Hepatocyte (in vitro differentiated cells): ENCODE data around the gene ELMO2. TPM values are rescaled to one million over a fixed set of nuclear protein-coding genes. Genes with fewer than 3 reads are reported as not detected.
A peak's percentile ranks its signal among the peaks of the same experiment; 100 is the strongest.

Source experiments
- DNase-seq: peaks from one replicate; pipeline ENCODE4 v3.0.0-alpha.2; 2016; ENCODE audit warnings: low spot score
- H2AFZ ChIP-seq: fragments of 200-600 bp; sonication (generic); 2 replicates; pipeline ENCODE4 v1.6.0; 2016; ENCODE audit warnings: antibody characterized with exemption, mild to moderate bottlenecking
- H3K27ac ChIP-seq: fragments of 200-600 bp; sonication (generic); 2 replicates; pipeline ENCODE4 v1.5.1; 2016; ENCODE audit warnings: mild to moderate bottlenecking
- H3K27me3 ChIP-seq: fragments of 200-600 bp; sonication (generic); 2 replicates; pipeline ENCODE4 v1.6.1; 2016
- H3K36me3 ChIP-seq: fragments of 200-600 bp; sonication (generic); replicated peaks from 2 replicates; pipeline ENCODE4 v1.5.1; 2016; ENCODE audit warnings: low read depth; ENCODE audit not compliant: insufficient read depth
- H3K4me1 ChIP-seq: fragments of 200-600 bp; sonication (generic); 2 replicates; pipeline ENCODE4 v1.5.1; 2016; ENCODE audit warnings: mild to moderate bottlenecking, moderate library complexity; ENCODE audit not compliant: insufficient read depth
- H3K4me2 ChIP-seq: fragments of 200-600 bp; sonication (generic); 2 replicates; pipeline ENCODE4 v1.6.0; 2016
- H3K4me3 ChIP-seq: fragments of 200-600 bp; sonication (generic); 2 replicates; pipeline ENCODE4 v1.5.1; 2016; ENCODE audit warnings: mild to moderate bottlenecking
- H3K79me2 ChIP-seq: fragments of 200-600 bp; sonication (generic); 2 replicates; pipeline ENCODE4 v1.6.0; 2017; ENCODE audit warnings: mild to moderate bottlenecking
- H3K9me2 ChIP-seq: fragments of 200-600 bp; sonication (generic); replicated peaks from 2 replicates; pipeline ENCODE4 v1.6.0; 2017; ENCODE audit warnings: mild to moderate bottlenecking; ENCODE audit not compliant: insufficient read depth
- H3K9me3 ChIP-seq: fragments of 200-600 bp; sonication (generic); 2 replicates; pipeline ENCODE4 v1.5.1; 2016; ENCODE audit warnings: low read depth, mild to moderate bottlenecking
- H4K20me1 ChIP-seq: fragments of 200-600 bp; sonication (generic); 2 replicates; pipeline ENCODE4 v1.6.0; 2016; ENCODE audit warnings: mild to moderate bottlenecking; ENCODE audit not compliant: insufficient read depth, poor library complexity, severe bottlenecking
- CTCF ChIP-seq: fragments of 200-600 bp; sonication (generic); IDR thresholded peaks from 2 replicates; pipeline ENCODE4 v1.5.1; 2016; ENCODE audit warnings: antibody characterized with exemption, mild to moderate bottlenecking; ENCODE audit not compliant: poor library complexity
- EZH2 ChIP-seq: fragments of 200-600 bp; sonication (generic); IDR thresholded peaks from 2 replicates; pipeline ENCODE4 v1.6.1; 2016; ENCODE audit warnings: antibody characterized with exemption, mild to moderate bottlenecking, borderline replicate concordance
- EZH2phosphoT487 ChIP-seq: fragments of 200-600 bp; sonication (generic); IDR thresholded peaks from one replicate; pipeline ENCODE4 v1.6.1; 2018; ENCODE audit warnings: antibody characterized with exemption, mild to moderate bottlenecking, low read depth, moderate library complexity; ENCODE audit not compliant: unreplicated experiment, severe bottlenecking
- WGBS: methylation state at CpG from one replicate; pipeline ENCODE4 v1.1.6; 2016; ENCODE audit warnings: low lambda C conversion rate; ENCODE audit errors: missing lambda C conversion rate; 5-methylcytosine and 5-hydroxymethylcytosine counted together
- polyA plus RNA-seq: library from polyadenylated mRNA; unstranded; fragments of >200 nt; fragmentation: Nextera tagmentation; extraction: Ambion mirVana; gene quantifications from 2 replicates; pipeline ENCODE4 v1.2.1, GENCODE V29; 2016
- total RNA-seq: library from RNA; depleted of rRNA; stranded (reverse); fragments of >200 nt; gene quantifications from 2 replicates; pipeline ENCODE4 v1.2.3, GENCODE V29; 2014

The ELMO2 gene
- total and polyA plus RNA-seq, 2 experiments from 2014 or later, result 35.0 to 42.3 TPM

DNA sequence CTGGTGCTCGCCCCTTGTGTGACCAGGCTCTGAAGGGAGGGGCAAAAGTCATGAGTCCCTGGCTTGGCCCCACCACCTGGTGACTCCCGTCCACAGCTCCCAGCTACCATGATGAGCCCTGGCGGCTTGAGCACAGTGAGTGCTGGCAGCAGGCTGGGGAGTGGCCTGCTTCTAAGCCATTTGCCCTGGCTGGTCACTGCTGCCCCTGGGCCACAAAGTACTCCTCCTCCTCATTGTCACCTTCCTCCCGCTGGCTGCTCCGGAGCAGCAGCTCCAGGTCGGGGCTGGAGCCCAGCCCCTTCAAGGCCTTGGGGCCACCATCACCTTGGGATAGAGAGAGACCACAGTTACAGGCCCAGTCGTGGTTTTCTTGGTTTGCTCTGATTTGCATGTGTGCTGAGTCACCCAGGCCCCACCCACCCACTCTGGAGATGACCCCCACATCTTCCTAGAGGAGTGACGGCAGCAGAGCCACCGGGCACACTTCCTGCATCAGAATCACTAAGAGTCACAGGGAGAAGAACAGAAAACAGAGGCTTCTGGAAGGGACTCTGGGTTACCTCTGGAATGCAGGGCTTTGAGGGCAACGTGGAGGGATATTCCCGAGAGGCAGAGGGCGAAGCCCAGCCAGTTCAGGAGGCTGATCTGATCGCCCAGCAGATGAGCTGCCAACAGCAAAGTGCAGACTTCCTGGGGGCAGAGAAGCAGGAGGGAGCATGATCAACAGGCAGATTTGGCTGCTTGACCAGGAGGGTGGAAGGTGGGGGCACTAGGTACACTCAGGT, 56.0 kb downstream of the ELMO2 start:
- peaks cover 27% of the 10 kb centered on the region for H3K4me1 ChIP-seq
- H3K4me2 ChIP-seq, result peak overlapping the region; percentile 16
- no peak overlapping the region for H2AFZ ChIP-seq
- no peaks in the 10 kb centered on the region for H3K9me2 ChIP-seq
- H3K27ac ChIP-seq, result peak overlapping the region; percentile 78
- peak; percentile 76 for DNase-seq
- no peak overlapping the region for H3K4me3 ChIP-seq
- no peaks in the 10 kb centered on the region for H3K36me3 ChIP-seq
- WGBS, result 40% methylated on average over 13 of the region's 13 CpGs
- H3K9me3 ChIP-seq, result no peaks in the 10 kb centered on the region
- H4K20me1 ChIP-seq, result no peaks in the 10 kb centered on the region
- no peaks in the 10 kb centered on the region for H3K79me2 ChIP-seq
- no peaks in the 10 kb centered on the region for H3K27me3 ChIP-seq
- TF ChIP-seq EZH2phosphoT487 (no peak), EZH2 (no peak), CTCF (no peak)

- peak; percentile 31 for DNase-seq
- no peaks in the 10 kb centered on the region for H3K36me3 ChIP-seq
Observed at GRCh38 chr20:46349742-46350056, 56.7 kb downstream of the ELMO2 start.

DNA sequence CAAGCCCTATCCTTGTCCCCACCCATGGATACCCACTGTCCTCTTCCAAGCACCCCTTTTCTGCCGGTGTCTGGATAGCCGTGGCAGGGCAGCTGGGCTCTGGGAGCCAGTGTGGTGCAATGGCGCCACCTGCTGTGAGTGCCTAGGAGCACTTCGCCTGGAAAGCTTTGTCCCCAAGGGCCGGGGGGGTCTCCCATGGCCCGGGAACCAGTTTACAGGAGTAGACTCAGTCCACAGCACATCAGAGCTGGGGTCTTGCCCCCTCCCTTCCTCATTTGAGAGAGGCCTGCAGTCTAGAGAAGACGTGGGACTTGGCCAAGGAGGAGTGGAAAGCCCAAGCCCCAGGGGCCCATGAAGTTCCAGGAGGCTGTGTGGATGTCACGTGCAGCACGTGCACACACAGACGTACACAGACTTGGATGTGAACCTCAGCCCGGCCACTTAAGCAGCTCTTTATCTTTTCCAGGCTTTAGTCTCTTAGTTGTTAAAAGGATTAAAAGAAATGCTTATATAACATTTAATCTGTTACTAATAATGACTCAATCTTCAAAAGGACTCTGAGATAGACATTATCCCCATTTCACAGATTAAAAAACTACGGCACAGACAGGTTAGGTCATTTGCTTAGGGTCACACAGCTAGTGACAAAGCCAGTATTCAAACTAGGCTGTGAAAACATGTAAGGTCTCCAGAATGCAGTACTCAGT, 57.2 kb downstream of the ELMO2 start:
- no peaks in the 10 kb centered on the region for H3K9me3 ChIP-seq
- H3K4me2 ChIP-seq, result peak overlapping the region; percentile 56
- H3K27ac ChIP-seq, result peak overlapping the region; percentile 76
- peak; percentile 77 for DNase-seq
- H3K4me1 ChIP-seq, result peaks cover 27% of the 10 kb centered on the region
- TF ChIP-seq CTCF, result peak; percentile 68
- TF ChIP-seq EZH2phosphoT487, result no peak
- 45% methylated on average over 12 of the region's 12 CpGs for WGBS
- no peaks in the 10 kb centered on the region for H3K36me3 ChIP-seq
- H4K20me1 ChIP-seq, result no peaks in the 10 kb centered on the region
- H3K4me3 ChIP-seq, result no peak overlapping the region
- H2AFZ ChIP-seq, result no peak overlapping the region
- H3K79me2 ChIP-seq, result no peaks in the 10 kb centered on the region
- H3K9me2 ChIP-seq, result no peaks in the 10 kb centered on the region
- H3K27me3 ChIP-seq, result peaks cover under 1% of the 10 kb centered on the region

More at GRCh38 chr20:46349742-46350056, 56.7 kb downstream of the ELMO2 start:
- Histone ChIP-seq H3K79me2 (no peaks in the 10 kb centered on the region), H3K4me1 (peaks cover 27% of the 10 kb centered on the region), H3K27me3 (no peaks in the 10 kb centered on the region), H3K4me3 (no peak overlapping the region), H3K4me2 (no peak overlapping the region), H3K9me2 (no peaks in the 10 kb centered on the region), H4K20me1 (no peaks in the 10 kb centered on the region), H2AFZ (no peak overlapping the region), H3K9me3 (no peaks in the 10 kb centered on the region), H3K27ac (peak overlapping the region; percentile 76)
- TF ChIP-seq EZH2, result no peak
- TF ChIP-seq CTCF, result no peak
- no peak for TF ChIP-seq EZH2phosphoT487
- WGBS, result 73% methylated on average over 4 of the region's 4 CpGs
